Measurements from ENCODE around the gene SGIP1. TPM values are rescaled to one million over a fixed set of nuclear protein-coding genes. Genes with fewer than 3 reads are reported as not detected.
"Not testable (repeated sequence)": the region's sequence is repeated elsewhere in the genome, so short reads cannot be mapped to it uniquely, and the experiment has no call there.

Gene SGIP1
- total RNA-seq, 6 experiments from 2014 or later: 0.09 to 1.3 (median 1.1) TPM; not detected in 1

DNA sequence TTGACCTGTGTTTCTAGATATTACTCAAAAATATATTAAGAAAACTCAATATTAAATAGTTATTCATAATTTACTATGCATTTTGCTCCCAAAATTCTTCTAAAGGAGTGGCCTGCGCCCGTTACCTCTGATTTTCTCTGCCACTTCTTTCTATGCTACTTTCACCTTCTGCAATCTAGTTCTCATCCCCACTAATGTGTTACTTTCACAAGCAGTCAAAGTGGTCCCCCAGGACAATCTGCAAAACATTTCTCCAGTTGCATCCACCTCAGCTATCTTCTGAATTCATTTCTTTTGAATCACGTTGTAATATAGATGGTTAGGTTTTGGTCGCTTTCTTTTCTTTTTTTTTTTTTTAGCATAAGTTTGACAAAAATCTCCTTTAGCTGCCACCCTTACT is 253.7 kb downstream of the SGIP1 start:
- no peaks in the 10 kb centered on the region for H3K4me1 ChIP-seq
- 77% methylated on average over 4 of the region's 4 CpGs for WGBS (ENCODE audit: insufficient coverage, low coverage, low lambda C conversion rate, missing lambda C conversion rate)
- H3K9me3 ChIP-seq: no peaks in the 10 kb centered on the region
- intact Hi-C loops (cut with DNase I): no loop called here
- no peak for TF ChIP-seq POLR2A (IDR thresholded peaks at IDR 0.05)
- TF ChIP-seq, protein P1, sequence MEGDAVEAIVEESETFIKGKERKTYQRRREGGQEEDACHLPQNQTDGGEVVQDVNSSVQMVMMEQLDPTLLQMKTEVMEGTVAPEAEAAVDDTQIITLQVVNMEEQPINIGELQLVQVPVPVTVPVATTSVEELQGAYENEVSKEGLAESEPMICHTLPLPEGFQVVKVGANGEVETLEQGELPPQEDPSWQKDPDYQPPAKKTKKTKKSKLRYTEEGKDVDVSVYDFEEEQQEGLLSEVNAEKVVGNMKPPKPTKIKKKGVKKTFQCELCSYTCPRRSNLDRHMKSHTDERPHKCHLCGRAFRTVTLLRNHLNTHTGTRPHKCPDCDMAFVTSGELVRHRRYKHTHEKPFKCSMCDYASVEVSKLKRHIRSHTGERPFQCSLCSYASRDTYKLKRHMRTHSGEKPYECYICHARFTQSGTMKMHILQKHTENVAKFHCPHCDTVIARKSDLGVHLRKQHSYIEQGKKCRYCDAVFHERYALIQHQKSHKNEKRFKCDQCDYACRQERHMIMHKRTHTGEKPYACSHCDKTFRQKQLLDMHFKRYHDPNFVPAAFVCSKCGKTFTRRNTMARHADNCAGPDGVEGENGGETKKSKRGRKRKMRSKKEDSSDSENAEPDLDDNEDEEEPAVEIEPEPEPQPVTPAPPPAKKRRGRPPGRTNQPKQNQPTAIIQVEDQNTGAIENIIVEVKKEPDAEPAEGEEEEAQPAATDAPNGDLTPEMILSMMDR (IDR thresholded peaks at IDR 0.05): no peak
- H3K4me3 ChIP-seq: no peak overlapping the region
- no peak overlapping the region for H3K27ac ChIP-seq
- no peak for ATAC-seq
- no peaks in the 10 kb centered on the region for H3K36me3 ChIP-seq
- no peaks in the 10 kb centered on the region for H3K27me3 ChIP-seq
- no peak for DNase-seq

DNA sequence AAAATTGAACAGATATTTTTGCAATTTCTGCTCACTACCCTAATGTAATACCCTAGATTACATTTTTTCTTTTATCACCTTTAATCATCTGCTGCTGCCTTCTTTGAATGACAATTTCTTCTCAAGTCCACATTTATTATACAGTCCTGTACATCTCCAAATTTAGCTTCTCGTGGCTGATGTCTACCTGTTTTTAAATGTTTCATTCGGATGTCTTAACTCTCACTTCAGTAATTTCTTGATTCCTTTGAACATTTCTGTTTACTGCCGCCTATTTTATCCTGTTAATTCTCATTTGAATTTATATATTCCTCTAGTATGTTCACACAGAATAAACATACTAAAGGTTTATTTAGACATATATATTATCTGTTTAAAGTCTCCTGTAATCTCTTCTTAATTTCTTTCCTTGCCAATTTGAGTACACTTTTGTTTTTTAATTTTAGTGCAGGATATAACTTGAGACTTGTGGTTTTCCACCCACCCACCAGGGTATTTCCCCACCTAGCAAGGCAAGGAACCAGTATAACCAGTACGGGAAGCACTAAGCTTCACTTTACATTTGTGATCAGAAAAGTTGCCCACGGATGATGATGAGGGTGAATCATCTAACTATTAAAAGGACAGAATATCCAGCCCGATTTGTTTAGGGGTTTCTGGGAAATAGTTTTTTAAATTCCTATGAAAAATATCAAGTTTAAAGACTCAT is 254.4 kb downstream of the SGIP1 start:
- DNase-seq (no peak), ATAC-seq (no peak)
- no peaks in the 10 kb centered on the region for H3K27me3 ChIP-seq
- no peak overlapping the region for H3K4me3 ChIP-seq
- H3K4me1 ChIP-seq: no peaks in the 10 kb centered on the region
- no peak overlapping the region for H3K27ac ChIP-seq
- no peak for TF ChIP-seq POLR2A (IDR thresholded peaks at IDR 0.05)
- TF ChIP-seq, protein P1 (IDR thresholded peaks at IDR 0.05): no peak
- no peaks in the 10 kb centered on the region for H3K9me3 ChIP-seq
- 51% methylated on average over 6 of the region's 6 CpGs for WGBS (ENCODE audit: insufficient coverage, low coverage, low lambda C conversion rate, missing lambda C conversion rate)
- H3K36me3 ChIP-seq: no peaks in the 10 kb centered on the region
- intact Hi-C loops (cut with DNase I): no loop called here

DNA sequence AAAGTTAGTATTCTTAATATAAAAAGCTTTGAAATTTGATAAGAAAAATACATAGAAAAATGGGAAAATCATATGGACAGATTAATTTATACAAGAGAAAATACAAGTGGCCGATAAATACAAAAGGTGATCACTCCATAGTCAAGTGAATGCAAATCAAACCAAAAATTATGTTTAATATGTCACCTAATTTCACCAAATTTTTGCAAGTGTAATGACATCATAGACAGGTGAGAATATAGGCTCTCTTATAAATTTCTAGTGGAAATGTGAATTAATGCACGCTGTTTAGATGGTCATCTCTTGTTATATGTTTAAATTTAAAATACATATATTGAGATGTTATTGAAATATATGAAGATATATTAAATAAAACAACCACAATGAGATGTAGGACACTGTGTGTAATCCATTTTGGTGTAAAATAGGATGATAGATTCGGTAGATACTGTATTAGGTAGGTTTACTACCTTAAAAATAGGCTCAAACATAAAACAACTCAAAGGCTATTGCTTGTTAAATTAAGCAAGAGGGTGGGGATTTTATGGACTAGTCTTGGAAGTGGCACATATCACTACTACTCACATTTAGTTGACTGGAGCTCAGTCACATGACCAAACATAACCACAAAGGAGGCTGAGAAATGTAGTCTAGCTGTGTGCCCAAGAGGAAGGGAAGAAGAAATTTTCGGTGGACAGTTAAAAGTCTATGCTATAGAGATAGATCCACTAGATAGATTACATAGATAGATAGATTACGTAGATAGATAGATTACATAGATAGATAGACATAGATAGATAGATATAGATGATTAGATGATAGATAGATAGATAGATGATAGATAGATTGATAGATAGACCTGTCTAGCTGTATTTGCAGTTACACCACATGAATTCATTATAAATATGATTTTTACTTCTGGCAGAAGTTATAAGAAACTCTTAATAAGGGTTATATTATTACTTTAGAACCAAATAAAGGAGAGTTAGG is 258.0 kb downstream of the SGIP1 start:
- 69% methylated on average over 4 of the region's 5 CpGs for WGBS (ENCODE audit: insufficient coverage, low coverage, low lambda C conversion rate, missing lambda C conversion rate)
- no peaks in the 10 kb centered on the region for H3K9me3 ChIP-seq
- ATAC-seq (no peak), DNase-seq (no peak)
- H3K4me1 ChIP-seq: no peaks in the 10 kb centered on the region
- TF ChIP-seq, protein P1 (IDR thresholded peaks at IDR 0.05): no peak
- TF ChIP-seq POLR2A (IDR thresholded peaks at IDR 0.05): no peak
- no peak overlapping the region for H3K27ac ChIP-seq
- no peaks in the 10 kb centered on the region for H3K36me3 ChIP-seq
- no peaks in the 10 kb centered on the region for H3K27me3 ChIP-seq
- H3K4me3 ChIP-seq: no peak overlapping the region
- intact Hi-C loops (cut with DNase I): no loop called here

DNA sequence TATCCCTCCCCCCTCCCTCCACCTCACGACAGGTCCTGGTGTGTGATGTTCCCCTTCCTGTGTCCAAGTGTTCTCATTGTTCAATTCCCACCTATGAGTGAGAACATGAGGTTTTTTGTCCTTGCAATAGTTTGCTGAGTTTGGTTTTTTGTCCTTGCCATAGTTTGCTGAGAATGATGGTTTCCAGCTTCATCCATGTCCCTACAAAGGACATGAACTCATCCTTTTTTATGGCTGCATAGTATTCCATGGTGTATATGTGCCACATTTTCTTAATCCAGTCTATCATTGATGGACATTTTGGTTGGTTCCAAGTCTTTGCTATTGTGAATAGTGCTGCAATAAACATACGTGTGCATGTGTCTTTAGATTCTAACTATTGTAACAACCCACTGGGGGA is 261.9 kb downstream of the SGIP1 start:
- H3K27me3 ChIP-seq; H3K9me3 ChIP-seq; DNase-seq; H3K27ac ChIP-seq; H3K36me3 ChIP-seq; H3K4me1 ChIP-seq; H3K4me3 ChIP-seq; ATAC-seq; intact Hi-C loops (cut with DNase I): not testable (repeated sequence)
- WGBS (ENCODE audit: insufficient coverage, low coverage, low lambda C conversion rate, missing lambda C conversion rate): 86% methylated on average over 2 of the region's 2 CpGs

Small RNA genes lying within 50 kb of the gene (microRNA-seq; reads per million reads assigned to microRNA genes)
- gene MIR3117: 0.58 to 0.64 reads per million in 2 donors

Small RNA genes lying within 50 kb of the gene (small RNA-seq; reads per million reads assigned to genes)
- gene MIR3117: 0 reads per million in 2 experiments

Other genes with a start within 250 kb of the SGIP1 start
- gene DYNLT5, start 218.3 kb downstream of the SGIP1 start, total RNA-seq: 1 to 10 TPM in 5 of 6 experiments, under 1 TPM in 1; 0.44 to 2.4 (median 1.3) TPM